Stimulated activated CD8-positive, alpha-beta memory T cell treated with anti-CD3 and anti-CD28 coated beads, Interleukin-15, amount 100 ng/mL, for 4 hours (primary cell): ENCODE results near the gene TGIF2.
"Not testable (repeated sequence)": the region's sequence is repeated elsewhere in the genome, so short reads cannot be mapped to it uniquely, and the experiment has no call there.

Source experiments
- DNase-seq, 2 donors: peaks; one replicate each; pipeline ENCODE4 v3.0.0-alpha.2; 2020; ENCODE audit warnings: low read depth in 2 of 2

TGIF2 gene

DNA sequence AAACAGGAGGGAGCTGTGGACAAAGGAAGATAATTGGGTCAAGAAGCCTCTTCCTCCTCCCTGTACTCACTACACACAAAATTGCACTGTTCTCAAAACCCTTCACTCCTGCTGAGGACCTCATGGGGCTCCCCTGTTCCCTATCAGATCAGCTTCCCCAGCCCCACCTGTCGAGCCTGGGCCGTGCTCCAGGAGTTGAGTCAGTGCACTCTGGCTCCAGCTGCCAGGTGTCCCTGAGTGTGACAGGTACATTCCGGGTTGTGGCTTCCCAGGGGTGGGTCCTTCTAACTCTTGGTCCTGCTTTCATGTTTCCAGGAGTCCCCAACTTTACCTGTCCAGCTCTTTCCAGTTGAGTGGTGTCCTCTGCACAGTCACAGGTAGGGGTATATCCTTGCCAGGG lies 40.6 kb downstream of the TGIF2 start:
- no peak for DNase-seq

DNA sequence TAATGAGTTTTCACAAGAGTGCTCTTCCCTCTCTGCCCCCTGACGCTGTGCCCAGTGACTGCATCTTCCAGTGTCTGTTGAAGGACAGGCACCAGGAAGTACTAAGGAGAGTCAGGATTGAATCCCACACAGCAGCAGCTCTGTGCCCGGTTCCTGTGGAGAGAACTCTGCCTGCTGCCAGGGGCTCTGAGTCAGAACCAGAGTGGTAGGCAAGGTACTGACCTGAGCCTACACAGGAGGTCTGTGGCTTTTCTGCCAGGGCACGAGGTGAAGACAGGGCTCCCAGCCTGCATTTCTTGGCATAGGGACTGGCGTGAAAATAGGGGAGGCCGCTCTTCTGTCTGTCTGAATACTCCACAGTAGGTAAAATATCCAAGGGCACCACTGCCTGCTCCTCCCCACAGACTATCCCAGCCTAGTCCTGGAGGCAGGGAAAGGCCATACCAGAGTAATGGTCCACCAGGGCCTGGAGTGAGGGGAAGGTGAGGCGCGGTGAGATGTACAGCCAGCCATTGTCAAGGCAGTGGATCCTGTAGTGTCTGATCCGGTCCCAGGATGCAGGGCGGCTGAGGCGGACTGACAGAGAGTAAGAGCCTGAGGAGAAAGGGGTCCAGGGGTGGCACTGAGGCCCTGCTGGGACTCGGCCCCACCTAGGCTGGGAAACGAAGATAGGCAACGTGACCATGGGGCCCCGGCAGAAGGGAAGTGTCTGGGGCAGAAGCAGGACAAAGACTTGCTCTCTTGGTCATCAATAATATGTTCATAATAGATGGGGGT lies 41.6 kb downstream of the TGIF2 start:
- no peak for DNase-seq

DNA sequence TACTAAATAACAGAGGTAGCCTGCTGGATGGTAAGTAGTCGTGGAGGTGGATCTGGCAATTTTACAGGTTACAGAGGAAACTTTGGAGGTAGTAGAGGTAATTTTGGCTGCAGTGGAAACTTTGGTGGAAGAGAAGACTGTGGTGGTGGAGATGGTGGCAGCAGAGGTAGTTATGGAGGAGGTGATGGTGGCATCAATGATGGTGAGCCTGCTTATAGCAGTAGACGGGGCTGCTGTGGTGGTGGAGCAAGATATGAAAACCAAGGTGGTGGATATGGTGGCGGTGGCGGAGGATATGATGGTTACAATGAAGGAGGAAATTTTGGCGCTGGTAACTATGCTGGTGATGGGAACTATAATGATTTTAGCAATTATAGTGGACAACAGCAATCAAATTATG lies 47.5 kb downstream of the TGIF2 start:
- no peak for DNase-seq

DNA sequence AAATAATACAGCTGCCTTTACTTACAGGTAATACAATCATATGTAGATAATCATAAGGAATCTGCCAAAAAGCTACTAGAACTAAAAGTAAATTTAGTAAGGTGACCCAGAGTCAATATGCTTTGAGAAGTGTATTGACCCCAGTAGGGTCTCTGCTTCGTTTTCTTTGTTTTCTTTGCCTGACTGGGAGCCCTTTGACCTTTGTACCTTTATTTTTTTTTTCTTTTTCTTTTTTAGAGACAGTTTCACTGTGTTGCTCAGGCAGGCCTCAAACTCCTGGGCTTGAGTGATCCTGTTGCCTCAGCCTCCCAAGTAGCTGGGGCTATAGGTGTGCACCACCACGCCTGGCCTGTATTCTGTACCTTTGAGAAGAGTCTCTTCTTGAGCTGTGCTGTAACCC lies 50.0 kb downstream of the TGIF2 start:
- DNase-seq = no peak

DNA sequence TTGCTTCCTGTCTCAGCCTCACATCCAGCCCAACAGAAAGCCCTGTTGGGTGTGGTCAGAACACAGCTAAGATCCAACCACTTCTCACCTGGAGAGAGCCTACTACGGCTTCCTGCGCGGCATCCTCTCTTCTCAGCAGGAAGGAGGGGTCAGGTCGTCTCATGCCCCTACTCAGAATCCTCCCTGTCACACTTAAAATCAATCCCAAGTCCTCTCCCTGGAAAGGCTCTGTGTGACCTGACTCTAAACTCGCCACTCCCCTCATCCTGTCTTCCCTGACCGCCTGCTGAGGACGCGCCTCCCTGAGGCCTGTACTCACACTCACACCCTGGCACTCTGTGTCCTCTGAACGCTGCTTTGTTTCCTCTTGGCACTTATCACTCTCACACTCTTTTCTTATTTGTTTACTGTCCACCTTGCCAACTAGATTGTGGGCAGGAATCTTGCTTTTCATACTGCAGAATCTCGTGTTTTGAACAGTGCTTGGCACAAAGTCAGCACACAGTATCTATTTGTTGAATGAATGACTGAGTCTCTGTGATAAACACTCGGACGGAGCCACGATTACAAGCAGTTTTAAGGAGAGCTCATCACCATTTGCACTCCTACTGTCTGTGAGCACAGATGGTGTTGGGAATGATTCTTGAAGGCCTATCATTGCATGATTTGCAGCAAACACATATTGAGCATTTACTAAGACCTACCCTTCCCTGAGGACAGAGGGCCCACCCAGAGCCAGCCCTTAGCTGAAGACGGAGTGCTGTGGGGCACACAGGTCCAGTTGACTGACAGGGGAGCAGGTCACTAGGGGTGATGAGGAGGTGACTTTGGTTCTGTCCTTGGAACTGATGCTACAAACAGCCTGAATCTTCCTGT lies 50.9 kb downstream of the TGIF2 start:
- no peak for DNase-seq

DNA sequence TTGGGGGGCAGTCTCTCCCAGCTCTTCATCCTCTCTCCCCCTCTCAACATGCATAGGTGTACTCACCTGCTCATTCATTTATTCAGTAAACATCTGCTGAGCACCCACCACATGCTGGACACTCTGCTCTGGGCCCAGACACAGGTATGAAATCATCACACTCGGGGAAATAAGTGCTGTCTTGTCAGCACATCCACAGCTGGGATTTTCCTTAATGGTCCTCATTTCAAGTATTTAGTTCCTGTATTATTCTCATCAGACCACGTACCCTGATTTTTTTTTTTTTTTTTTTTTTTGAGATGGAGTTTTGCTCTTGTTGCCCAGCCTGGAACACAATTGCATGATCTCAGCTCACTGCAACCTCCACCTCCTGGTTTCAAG lies 51.5 kb downstream of the TGIF2 start:
- DNase-seq = no peak

DNA sequence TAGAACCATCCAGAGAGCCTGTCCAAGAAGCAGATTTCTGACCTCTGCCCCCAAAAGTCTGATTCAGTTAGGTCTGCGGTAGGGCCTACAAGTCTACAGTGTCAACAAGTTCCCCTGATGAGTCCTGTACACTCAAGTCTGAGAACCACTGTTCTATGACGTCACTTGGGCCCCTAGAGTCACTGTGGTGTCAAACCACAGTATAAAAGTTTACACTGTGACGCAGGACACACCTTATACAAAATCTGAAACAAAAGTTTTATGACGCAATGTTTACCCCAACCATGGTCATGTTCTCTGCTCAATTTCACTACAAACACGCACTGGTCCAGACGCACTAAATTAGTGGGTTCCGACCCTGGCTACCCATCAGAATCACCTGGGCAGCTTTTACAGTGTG lies 54.7 kb downstream of the TGIF2 start:
- no peak for DNase-seq

DNA sequence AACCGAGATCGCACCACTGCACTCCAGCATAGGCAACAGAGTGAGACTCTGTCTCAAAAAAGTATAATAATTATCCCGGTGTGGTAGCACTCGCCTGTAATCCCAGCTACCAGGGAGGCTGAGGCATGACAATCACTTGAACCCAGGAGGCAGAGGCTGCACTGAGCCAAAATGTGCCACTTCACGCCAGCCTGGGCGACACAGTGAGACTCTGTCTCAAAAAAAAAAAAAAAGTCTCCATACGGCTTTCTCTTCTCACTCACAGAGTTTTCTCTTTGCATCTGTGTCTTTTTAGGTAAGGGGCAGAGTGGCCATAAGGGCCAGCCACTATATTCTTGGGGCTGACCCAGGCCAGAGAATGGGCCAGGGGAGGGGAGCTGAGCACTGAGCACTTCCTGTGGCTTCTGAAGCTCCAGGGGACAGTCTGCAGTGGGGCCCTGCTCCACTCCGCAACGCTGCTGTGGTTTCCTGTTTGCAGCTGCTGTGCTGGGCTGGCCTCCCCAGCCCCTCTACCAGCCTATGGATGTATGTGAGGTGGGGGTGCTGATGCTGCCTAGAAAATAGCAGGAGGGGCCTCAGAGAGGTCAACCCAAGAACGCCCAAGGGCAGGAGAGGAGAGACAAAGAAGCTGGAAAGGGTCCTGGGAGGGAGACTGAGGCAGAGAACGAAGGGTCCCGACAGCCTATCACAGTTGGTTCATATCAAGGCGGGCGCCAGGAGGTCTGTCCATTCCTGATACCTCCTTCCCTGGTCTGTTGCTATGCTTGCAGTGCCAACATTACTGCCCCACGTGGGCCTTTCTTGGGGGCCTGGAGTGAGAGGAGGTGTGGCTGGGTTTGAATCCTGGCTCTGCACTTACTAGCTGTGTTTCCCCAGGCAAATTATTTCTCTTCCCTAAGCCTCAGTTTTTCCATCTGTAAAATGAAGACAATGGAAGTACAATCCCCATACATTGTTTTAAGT lies 56.6 kb downstream of the TGIF2 start:
- peak in 1 of 2 donors; percentile 16 for DNase-seq

DNA sequence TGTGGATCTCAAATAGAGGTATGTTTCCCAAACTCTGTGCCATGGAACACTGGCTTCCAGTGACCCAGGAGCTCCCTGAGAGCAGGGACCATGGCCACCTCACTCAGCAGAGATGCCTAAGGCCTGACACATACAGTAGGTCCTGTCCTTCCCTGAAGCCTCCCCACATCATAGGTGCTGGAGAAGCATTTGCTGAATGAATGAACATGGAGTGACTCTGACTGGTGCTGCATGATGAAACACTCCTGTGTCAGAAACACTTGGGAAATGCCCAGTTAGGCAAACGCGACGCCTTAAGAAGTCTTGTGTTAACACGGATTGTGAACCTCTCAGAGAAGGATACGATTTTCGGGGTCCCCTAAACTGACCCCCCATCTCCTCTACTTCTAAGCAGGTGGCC lies 58.2 kb downstream of the TGIF2 start:
- no peak for DNase-seq

DNA sequence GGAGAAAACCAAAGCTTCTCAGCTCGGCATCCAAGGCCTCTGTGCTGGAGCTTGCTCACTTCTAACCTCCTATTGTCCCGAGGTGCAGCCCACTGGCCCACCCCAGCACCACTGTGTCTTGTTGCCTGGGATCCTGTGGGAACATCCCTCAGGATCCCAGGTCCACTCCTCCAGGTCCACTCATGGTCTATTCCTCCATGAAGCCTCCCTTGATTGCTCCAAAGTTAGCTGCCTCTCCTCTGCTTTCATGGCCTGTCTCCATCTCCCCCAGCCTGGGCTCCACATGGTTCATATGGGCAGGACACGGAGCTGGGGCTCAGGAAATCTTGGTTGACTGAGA lies 58.7 kb downstream of the TGIF2 start:
- no peak for DNase-seq

DNA sequence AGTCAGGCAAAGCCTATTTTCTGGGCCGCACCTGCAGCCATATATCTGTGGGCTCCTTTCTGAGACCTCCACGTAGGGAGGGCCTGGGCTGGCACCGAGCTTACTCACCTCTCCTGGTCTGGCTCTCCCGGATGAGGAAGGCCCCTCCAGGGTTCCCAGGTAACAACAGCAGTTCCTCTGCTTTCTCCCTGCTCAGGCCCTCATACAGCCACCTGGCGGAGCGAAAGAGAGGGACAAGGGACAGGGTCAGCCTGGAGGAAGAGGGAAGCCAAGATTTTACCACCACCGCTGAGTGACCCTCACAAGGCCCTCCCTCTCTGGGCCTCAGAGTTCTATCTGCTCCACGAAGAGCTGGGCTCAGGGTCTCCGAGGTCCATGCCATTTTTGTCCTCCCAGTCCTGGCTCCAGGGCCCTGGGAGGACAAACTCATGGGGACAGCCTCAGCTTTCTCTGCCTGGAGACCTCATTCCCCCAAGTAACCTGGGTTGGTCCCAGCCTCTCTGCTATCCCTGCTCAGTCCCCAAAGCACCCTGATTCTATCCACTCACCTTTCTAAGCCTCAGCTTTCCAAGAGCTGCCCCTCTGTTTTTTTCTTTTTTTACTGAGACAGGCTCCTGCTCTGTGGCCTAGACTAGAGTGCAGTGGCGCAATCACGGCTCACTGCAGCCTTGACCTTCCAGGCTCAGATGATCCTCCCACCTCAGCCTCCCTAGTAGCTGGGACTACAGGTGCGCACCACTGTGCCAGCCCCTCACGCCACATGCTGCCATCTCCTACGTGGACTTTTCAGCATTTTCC lies 59.3 kb downstream of the TGIF2 start:
- no peak for DNase-seq

DNA sequence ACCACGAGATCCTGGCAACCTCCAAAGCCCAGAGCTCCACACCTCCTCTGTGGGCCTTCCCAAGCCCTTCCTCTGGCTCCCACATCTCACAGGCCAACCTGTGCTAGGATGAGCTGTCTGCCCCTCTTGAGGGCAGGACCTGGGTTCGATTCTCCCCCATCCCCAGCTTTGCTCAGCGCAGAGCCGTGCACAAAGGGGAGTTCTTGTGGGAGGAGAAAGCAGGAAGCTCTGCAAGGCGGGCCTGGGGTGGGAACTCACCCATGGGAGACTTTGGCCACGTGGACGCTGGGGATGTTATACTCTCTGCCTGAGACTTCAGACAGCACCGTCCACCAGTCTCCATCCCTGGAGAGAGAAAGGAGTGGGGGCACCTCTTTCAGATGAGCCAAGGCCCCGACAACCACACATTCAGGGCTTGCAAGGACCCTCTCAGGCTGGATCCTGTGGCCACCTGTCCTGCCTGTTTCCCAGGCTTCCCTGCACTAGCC lies 59.9 kb downstream of the TGIF2 start:
- DNase-seq = no peak

DNA sequence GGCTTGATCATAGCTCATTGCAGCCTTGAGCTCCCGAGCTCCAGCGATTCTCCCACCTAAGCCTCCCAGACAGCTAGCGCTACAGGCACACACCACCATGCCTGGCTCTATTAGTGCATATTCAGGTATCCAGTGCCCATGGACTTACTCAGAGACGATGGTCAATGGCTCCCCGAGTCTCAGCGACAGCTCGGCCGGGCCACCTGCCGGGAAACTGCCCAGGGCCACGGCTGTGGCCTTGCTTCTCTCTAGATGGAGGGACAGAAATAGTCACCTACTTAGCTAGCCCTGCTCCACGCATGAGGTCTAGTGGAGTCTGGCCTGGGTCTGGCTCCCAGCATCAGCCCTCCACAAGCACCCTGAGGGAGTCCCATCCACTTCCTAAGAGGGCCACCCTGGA lies 60.9 kb downstream of the TGIF2 start:
- DNase-seq = no peak

DNA sequence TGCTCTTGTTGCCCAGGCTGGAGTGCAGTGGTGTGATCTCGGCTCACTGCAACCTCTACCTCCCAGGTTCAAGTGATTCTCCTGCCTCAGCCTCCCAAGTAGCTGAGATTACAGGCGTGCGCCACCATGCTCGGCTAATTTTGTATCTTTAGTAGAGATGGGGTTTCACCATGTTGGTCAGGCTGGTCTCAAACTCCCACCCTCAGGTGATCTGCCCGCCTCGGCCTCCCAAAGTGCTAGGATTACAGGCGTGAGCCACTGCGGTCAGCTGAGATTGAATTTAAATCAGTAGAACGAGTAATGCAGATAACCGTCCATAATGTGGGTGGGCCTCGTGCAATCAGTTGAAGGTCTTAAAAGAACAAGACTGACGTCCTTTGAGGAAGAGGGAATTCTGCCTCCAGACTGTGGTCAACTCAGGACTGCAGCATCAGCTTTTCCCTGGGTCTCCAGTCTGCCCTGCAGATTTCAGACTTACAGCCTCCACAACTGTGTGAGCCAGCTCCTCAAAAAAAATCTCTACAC lies 65.5 kb downstream of the TGIF2 start:
- DNase-seq = not testable (repeated sequence)

DNA sequence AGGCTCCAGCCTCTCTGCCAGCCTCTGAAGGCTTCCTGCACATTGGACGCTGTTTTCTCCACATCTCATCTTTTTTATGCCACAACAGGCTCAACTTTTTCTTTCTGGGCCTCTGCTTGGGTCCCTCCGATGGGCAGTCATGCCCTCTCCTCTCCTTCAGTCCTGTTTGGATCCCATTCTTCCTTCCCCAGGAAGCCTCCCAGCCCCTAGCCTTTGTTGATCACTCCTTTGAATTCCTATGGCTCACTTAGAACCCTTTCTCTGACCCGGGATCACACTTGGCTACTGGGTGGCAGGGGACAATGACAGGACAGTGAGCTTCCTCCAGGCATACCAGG lies 68.1 kb downstream of the TGIF2 start:
- no peak for DNase-seq

DNA sequence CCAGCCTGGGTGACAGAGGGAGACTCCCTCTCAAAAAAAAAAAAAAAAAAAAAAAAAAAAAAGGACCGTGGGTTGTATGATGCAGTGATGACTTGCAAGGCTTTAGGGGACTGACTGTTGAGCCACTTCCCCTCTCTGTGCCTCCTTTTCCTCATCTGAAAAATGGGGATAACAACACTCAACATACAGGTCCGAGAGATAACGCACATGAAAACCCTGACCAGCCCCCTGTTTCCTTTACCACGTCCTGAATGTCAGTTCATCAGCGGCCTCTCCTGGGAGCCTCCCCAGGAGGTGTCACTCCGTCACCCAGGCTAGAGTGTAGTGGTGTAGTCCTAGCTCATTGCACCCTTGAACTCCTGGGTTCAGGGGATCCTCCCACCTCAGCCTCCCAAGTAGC lies 68.7 kb downstream of the TGIF2 start:
- no peak for DNase-seq
